GM12874 (cell line): ENCODE data around the gene SLC9A7.

ENCODE experiments used
- TF ChIP-seq, protein P1 (sequence below): IDR thresholded peaks from 2 replicates; pipeline ENCODE4 v1.5.1; 2011; ENCODE audit warnings: low read depth, mild to moderate bottlenecking, control low read depth, low read length, moderate library complexity; ENCODE audit not compliant: insufficient read depth

SLC9A7 gene

DNA sequence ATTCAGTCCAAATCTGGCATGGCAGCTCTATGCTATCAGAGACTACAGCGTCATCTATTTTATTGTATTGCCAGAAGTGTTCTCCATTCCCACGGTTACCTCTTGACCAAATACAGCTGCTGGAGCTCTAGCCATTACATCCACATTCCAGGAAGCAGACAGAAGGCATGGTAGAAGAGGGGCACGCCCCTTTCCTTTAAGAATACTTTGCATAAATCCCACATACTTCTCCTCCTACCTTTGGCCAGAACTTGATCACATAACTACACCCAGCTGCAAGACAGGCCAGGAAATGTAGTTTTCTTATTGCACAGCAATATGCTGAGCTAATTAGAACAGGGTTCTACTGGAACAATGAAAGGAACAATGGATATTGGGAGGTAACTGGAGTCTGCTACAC, 14.9 kb downstream of the SLC9A7 start:
- TF ChIP-seq, protein P1, sequence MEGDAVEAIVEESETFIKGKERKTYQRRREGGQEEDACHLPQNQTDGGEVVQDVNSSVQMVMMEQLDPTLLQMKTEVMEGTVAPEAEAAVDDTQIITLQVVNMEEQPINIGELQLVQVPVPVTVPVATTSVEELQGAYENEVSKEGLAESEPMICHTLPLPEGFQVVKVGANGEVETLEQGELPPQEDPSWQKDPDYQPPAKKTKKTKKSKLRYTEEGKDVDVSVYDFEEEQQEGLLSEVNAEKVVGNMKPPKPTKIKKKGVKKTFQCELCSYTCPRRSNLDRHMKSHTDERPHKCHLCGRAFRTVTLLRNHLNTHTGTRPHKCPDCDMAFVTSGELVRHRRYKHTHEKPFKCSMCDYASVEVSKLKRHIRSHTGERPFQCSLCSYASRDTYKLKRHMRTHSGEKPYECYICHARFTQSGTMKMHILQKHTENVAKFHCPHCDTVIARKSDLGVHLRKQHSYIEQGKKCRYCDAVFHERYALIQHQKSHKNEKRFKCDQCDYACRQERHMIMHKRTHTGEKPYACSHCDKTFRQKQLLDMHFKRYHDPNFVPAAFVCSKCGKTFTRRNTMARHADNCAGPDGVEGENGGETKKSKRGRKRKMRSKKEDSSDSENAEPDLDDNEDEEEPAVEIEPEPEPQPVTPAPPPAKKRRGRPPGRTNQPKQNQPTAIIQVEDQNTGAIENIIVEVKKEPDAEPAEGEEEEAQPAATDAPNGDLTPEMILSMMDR: no peak

DNA sequence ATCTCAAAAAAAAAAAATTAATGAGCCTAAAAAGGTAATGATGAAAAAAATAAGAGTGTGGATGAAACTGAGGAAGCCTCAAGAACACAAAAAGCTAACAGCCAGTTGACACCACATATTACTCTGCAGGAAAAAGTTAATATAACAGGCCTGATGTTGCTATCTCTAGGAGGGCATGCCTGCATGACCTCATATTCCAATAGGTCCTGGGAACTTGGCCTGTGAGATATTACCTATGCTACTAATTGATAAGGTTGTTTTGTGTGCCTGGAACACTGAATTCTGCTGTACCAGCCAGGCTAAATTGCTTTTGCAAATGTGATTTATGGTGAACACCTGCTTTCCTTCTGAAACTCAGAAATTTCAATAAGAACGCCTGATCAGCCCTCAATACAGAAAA, 15.9 kb downstream of the SLC9A7 start:
- TF ChIP-seq, protein P1: no peak

DNA sequence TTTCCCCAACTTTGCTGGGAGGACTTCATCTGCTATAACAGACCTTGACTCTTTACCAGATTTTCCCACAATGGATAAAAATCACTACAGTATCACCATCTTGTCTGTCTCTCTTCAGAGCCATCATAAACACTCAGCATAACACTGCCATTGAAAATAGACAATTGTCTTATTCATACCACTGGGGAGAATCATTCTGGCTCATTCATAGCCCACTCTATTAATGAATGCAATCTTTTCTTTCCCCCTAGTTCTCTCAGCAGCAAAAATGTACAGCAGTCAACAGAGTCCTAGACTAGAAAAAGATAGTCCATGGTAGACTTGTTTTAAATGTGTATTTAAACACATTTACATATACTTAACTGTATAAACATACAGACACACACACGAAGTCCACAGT, 19.2 kb downstream of the SLC9A7 start:
- TF ChIP-seq, protein P1: no peak

DNA sequence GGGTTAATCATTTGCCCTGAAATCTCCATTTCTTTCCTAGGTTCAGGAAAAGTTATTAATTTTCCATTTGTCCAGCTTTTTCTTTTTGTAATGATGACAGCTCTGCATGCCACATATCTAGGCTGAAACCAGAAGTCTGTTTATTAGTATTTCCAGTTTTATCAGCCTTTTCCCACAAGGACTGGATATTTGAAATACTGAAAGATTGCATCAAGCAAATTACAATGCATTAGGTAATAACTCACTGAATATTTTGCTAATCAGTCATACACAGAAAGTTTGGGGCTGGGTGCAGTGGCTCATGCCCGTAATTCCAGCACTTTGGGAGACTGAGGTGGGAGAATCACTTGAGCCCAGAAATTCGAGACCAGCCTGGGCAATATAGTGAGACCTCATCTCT, 21.5 kb downstream of the SLC9A7 start:
- TF ChIP-seq, protein P1: no peak

DNA sequence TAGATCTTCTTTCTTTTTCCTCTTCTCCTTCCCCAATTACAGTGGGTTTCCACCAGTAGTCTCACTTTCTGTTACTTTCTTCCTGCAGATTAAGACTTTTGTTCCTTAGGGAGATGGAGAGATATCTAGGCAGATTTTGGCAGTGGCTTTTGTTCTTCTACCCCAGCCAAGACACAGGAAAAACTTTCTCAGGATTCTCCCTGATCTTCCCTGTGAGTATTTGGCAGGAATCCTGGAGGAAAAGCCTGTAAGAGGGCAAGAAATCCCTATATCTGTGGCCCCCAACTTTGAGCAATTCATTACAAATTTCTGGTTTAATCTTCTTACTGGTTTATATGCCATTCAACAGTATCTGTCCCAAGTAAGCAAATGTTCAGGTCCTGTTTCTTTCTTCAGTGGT, 21.9 kb downstream of the SLC9A7 start:
- TF ChIP-seq, protein P1: no peak

DNA sequence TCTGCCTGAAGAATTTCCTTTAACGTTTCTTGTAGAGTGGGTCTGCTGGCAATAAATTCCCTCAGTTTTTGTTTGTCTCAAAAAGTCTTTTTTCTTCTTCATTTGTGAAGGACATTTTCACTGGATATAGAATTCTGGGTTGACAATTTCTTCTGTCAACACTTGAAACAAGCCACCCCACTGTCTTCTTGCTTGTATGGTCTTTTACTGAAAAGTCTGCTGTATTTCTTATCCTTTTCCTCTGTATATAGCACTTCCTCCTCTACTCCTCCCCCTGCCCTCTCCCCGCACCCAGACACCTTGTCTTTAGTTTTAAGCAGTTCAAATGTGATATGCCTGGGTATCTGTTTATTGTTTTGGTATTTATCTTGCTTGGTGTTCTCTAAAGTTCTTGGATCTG, 23.3 kb downstream of the SLC9A7 start:
- TF ChIP-seq, protein P1: no peak

DNA sequence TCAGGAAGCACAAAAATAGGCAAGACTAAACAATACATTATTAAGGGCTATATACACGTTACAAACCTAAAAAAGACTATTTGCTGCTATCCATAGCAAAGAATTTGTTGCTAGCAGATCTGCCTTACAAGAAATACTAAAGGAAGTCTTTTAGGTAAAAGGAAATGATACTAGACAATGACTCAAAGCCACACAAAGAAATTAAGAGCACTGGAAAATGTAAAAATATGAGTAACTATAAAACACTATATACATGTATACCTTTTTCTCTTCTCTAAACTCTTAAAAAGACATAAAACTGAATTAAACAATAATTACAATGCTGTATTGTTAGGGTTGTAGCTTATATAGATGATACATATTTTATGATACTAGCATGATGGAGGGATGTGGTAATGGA, 25.7 kb downstream of the SLC9A7 start:
- TF ChIP-seq, protein P1: no peak

DNA sequence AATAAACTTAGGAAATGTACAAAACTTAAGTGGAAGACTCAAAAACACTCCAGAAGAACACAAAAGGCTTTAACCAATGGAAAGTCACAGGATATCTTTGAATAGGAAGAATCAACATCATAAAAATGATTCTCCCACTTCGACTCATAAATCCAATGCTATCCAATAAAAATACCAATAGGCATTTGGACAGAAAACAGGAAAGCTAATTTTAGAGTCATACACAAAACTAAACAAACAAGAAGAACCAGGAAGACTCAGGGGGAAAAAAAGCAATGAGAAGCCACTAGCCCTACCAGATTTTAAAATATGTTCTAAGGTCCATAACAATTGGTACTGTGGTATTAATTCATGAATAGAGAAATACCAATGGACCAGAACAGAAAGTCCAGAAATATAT, 28.2 kb downstream of the SLC9A7 start:
- TF ChIP-seq, protein P1: no peak
